ENCODE results near the gene CD99.

GRCh38 chrX:2703991-2704369 is 12.9 kb downstream of the CD99 start:
- no peak for TF ChIP-seq ZNF558 (tag by site-specific recombination; IDR thresholded peaks at IDR 0.05)
- TF ChIP-seq EGR2 (tag by site-specific recombination; IDR thresholded peaks at IDR 0.05; ENCODE audit: low read depth): no peak
- no peak for TF ChIP-seq YY1 (tag by site-specific recombination; IDR thresholded peaks at IDR 0.05)
- TF ChIP-seq ZNF561 (tag by site-specific recombination; IDR thresholded peaks at IDR 0.05; ENCODE audit: borderline replicate concordance): no peak
- TF ChIP-seq ELK4 (IDR thresholded peaks at IDR 0.05; ENCODE audit: borderline replicate concordance, low read depth, low read length): no peak
